NCI-H2196 (cell line): ENCODE data around the gene CAMK2G.

ENCODE experiments used
- DNase-seq: peaks from one replicate; lab custom pipeline; 2025; ENCODE audit not compliant: unreplicated experiment; lab: John Stamatoyannopoulos, UW

Gene CAMK2G

GRCh38 chr10:73865459-73866442 lies 8.6 kb downstream of the CAMK2G start:
- DNase-seq, result no peak

GRCh38 chr10:73865107-73865458 lies 9.3 kb downstream of the CAMK2G start:
- DNase-seq, result no peak

DNA sequence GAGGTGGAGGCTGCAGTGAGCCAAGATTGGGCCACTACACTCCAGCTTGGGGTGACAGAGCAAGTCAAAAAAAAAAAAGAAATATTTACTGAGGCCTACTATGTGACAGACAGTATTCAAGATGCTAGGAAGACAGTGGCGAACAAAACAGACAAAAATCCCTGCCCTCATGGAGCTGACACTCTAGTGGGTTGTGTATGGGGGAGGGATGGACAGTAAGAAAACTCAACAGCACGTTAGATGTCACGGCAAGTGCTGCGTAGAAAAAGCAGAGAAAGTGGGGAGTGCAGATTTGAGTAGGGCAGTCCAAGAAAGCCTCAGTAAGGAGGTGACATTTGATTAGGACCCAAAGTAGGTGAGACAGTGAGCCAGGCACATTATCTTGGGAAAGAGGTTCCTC lies 10.1 kb downstream of the CAMK2G start:
- DNase-seq, result no peak

GRCh38 chr10:73863039-73863817 lies 11.1 kb downstream of the CAMK2G start:
- no peak for DNase-seq

DNA sequence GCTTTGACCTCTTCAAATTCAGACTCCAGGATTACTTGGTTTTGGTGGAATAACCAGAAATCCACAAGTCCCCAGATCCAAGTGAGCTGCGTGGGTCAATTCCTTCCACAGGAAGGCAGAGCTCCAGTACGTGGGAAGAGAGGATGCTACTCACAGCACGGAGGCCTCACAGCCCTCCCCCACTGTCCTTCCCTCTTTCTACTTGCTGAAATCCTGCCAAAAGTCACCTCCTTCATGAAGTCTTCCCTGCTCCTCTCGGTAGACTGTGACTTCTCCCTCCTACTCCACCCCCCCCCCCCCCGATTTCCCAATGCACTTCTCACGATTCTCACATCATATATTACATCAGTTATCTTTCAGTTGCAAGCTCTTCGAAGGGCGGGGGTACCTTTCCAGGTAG lies 12.3 kb downstream of the CAMK2G start:
- DNase-seq, result no peak

DNA sequence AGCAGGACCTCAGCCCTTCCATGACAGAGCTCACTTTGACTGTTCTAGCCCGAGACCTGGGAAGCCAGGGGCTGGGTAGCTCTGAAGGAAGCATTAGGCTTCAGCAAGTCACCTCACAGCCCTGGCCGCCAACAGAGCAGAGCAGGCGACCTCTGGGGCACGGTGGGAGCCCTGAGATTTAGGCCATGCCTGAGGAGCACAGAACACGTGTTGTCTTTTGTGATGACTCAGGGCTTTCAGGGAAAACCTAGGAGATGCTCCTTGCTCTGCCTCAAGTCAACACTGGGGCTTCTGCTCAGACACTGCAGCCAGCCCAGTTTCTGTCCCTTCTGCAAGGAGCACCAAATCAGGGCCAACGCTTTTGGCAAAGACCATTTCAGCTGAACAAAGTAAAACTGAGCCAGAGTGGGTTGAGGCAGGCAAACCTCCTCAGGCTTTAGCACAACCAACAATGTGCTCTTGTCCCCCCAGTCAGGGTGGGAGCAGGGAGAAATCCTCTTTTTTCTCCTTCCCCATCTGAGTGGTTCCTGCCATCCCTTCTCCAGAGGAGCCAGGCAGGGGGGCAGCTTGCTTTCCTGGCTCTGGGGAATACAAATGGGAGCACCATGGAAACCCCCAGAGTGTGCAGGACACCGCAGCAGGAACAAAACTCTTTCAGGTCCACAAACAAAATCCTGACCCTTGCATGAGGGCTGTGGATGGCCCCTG lies 14.4 kb downstream of the CAMK2G start:
- DNase-seq, result no peak

DNA sequence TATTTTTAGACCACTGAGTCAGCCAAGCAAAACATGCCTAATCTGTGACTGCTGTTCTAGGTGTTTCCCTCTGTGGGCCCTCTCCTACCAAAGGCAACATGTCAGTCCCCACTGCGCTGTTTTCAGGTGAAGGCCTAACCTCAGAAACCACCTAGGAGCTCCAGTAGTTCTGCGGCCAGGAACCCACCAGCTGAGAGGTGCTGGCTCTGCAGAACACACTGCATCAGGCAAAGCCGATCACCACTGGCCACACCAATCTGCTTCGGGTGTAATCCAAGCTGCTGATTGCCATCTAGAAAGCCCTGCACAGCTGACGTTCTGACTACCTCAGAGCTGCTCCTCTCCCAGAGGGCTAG lies 14.9 kb downstream of the CAMK2G start:
- no peak for DNase-seq

- no peak for DNase-seq
Observed at GRCh38 chr10:73858750-73859427, 15.5 kb downstream of the CAMK2G start.

DNA sequence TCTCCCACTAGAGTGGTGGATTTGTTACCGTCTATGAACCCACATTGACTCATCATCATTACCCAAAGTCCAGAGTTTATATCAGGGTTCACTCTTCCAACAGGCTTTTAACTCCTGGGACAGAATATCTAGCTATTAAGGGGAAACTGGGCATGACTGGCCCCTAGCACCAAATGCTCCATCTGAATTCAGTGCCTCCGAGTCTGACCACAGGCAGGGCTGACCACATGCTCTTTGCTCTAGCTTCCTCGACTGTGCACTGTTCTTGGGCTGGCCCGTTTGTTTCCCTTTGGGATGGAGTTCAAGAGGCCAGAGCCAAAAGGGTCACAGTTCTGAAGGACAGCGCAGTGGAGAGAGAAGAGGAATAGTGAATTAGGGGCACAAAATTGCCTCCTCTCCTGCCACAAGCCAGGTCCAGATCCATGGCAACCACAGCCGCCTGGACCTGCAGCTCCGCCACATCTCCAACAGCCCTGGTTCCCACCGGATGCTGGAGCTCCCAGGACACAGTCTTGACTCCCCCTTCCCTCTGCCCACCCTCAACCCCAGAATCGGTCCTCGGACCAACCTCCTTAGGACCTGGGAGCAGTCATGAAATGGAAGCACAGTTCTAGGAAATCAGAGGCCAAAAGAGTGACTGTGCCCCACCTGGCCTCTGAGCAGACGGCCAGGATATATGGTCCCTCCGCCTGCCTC lies 16.2 kb downstream of the CAMK2G start:
- no peak for DNase-seq

DNA sequence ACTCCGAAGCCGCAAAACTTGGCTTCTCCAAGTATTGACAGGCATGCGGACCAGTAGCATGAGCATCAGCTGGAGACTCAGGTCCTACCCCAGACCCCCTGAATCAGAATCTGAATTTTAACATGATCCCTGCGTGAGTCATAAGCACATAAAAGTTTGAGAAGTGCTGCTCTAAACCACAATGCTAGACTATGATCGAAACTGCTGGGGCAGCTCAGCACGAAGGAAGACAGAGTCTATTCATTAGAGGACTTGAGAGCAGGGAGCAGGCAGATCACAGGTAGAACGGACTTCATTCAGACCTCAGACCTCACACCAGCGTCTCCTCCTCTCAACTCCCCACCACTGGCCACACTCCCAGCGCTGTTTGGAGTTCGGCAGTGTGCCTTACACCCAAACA lies 16.9 kb downstream of the CAMK2G start:
- no peak for DNase-seq

- DNase-seq, result no peak
Observed at GRCh38 chr10:73856261-73856660, 18.1 kb downstream of the CAMK2G start.

- DNase-seq, result no peak
Observed at GRCh38 chr10:73855413-73855812, 18.9 kb downstream of the CAMK2G start.

- no peak for DNase-seq
Observed at GRCh38 chr10:73854310-73854709, 20.0 kb downstream of the CAMK2G start.

DNA sequence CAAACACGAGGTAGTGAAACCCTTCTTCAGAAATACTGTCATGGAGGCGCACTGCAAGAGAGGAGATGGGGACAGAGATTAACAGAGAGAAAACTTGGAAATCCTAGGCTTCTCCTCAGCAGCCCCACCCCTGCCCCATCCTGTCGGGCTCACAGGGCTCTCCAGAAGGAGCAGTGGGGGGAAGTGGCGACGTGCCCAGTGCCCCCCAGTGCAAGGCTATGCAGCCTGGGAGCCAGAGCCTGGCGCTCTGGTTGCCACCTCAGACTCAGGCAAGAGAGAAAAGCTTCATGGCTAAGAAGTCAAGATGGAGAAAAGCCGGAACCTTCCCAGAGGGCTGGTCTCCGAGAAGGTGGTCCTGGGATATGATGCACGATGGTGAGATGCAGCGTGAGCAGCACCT lies 21.2 kb downstream of the CAMK2G start:
- no peak for DNase-seq

- DNase-seq, result no peak
Observed at GRCh38 chr10:73850863-73851461, 23.4 kb downstream of the CAMK2G start.

DNA sequence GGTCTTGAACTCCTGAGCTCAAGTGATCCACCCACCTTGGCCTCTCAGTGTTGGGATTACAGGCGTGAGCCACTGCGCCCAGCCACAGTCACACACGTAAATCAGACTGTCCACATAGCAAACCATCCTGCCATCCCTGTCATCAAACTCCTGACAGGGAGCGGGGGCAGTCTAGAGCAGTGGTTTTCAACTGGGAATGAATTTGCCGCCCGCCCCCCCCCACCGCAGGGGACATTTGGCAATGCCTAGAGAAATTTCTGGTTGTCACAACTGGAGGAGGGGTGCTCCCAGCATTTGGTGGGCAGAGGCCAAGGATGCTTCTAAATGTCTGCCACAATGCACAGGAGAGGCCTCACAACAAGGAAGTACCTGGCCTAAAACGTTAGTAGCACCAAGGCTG lies 24.1 kb downstream of the CAMK2G start:
- DNase-seq, result no peak

DNA sequence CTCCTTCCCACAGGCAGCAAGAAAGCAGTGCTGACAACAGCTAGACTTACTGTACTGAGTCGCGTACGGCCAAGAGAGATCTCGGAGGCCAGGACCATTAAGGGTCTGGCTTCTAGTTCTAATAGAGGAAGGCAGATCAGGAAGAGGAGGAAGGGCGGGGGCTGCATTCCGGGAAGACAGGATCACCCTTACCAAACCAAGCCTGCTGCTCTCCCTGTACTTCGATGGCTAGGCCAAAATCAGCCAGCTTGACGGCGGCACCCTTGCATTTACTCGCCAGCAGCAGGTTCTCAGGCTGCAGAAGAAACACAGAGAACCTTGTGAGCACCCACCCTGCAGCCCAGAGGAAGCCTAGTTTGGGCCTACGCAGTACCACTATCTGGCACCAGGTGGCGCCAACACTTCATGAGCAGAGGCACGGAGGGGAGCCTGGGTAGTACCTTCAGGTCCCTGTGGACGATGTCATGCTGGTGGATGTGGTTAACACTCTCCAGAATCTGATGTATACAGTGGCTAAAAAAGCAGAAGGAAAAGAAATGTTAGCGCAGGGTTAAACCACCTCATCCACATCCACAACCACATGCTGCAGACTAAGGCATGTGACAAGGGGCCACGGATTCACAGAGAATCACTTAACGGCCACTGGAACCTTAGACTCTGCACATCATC lies 25.4 kb downstream of the CAMK2G start:
- DNase-seq, result peak; percentile 86

DNA sequence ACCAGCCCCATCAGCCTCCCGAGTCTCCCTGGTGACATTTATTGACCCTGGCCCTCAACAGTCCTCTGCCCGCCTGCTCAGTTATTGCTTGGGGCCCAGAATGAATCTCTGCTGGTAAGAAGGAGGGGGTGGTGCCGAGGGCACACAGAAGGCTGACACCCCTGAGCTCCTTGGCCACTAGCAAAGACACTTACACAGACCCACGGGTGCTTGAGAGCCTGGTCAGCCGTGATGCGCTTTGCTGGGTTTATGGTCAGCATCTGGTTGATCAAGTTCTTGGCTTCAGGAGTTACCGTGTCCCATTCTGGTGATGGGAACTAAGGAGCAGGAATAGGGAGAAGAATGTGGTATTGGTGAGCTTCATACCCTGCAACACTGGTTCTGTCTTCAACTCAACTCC lies 27.3 kb downstream of the CAMK2G start:
- no peak for DNase-seq

DNA sequence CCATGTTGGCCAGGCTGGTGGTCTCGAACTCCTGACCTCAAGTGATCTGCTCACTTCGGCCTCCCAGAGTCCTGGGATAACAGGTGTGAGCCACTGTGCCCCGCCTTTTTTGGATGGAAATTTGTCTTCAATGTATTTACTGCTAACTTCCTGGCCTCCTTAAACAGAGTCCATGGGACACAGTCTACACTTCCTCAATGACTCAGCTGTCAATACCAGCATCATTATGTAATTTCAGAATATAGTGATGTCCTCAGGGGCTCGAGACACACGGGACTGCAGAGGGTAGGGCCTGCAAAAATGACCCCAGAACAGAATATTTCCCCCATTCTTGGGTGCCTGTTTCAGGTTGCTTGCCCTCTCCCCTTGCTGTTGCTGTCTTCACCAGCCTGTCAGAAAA lies 31.1 kb downstream of the CAMK2G start:
- no peak for DNase-seq

DNA sequence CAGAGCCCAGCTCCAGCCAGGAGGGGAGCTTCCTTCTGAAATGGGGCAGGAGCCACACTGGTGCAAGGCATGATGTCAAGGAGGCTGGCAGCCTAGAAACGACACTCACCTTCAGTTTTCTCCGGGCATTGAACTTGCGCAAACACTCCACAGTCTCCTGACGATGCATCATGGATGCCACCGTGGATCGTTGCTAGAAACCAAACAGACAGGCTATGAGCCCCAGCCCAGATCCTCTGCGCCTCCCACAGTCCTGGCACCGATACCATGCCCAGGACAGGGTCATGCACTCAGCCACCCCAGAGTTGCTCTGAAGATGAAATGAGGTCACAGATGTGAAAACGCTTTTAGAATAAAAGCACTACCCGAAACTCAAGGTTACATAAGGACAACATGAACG lies 32.0 kb downstream of the CAMK2G start:
- DNase-seq, result no peak
